ENCODE data around the gene CCDC85C.

- TF ChIP-seq RFX5 (IDR thresholded peaks at IDR 0.05; ENCODE audit: low read depth, low read length) (no peak), ATF7 (IDR thresholded peaks at IDR 0.05; ENCODE audit: low read depth) (no peak), POLR2A (IDR thresholded peaks at IDR 0.05; ENCODE audit: low read depth, low read length) (no peak), GABPA (IDR thresholded peaks at IDR 0.05; ENCODE audit: low read depth) (no peak), FOXM1 (IDR thresholded peaks at IDR 0.05; ENCODE audit: low read depth, low read length) (no peak), ZNF274 (IDR thresholded peaks at IDR 0.05; ENCODE audit: insufficient read depth, insufficient read length) (no peak), CTCF (IDR thresholded peaks at IDR 0.05 in 2 of 3, conservative IDR thresholded peaks at IDR 0.05 in 1 of 3; ENCODE audit: control insufficient read depth in 2 of 3, extremely low read depth in 1 of 3, insufficient read depth in 1 of 3, low read depth in 3 of 3, low read length in 3 of 3) (no peak), BRCA1 (IDR thresholded peaks at IDR 0.05; ENCODE audit: low read depth, low read length) (no peak), EZH2 (IDR thresholded peaks at IDR 0.05; ENCODE audit: borderline replicate concordance, control insufficient read depth, low read depth, low read length) (no peak)
Observed at GRCh38 chr14:99586761-99587459, 17.1 kb downstream of the CCDC85C start.

Measured in GM12878 (cell line).